ENCODE results near the gene SNRPE.

The SNRPE gene

DNA sequence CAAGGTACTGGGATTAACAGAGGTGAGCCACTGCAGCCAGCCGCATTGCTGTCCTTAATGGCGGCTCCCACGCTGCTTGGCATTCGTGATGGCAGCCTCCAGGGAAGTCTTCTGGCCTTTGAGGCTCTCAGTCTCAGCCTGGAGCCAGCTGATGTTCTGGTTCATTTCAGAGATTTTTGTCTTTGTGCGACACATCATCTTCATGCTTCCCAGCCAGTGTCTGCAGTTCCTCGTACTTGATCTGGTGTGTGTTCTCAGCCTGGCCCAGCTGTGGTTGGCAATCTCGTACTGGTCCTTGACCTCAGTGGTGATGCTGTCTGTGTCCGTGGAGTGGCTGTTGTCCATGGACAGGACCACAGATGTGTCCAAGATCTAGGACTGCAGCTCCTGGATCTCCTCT, 11.7 kb downstream of the SNRPE start:
- no peak overlapping the region for H3K4me3 ChIP-seq (ENCODE audit: control insufficient read depth, low read depth, low read length)
- TF ChIP-seq, protein P1, sequence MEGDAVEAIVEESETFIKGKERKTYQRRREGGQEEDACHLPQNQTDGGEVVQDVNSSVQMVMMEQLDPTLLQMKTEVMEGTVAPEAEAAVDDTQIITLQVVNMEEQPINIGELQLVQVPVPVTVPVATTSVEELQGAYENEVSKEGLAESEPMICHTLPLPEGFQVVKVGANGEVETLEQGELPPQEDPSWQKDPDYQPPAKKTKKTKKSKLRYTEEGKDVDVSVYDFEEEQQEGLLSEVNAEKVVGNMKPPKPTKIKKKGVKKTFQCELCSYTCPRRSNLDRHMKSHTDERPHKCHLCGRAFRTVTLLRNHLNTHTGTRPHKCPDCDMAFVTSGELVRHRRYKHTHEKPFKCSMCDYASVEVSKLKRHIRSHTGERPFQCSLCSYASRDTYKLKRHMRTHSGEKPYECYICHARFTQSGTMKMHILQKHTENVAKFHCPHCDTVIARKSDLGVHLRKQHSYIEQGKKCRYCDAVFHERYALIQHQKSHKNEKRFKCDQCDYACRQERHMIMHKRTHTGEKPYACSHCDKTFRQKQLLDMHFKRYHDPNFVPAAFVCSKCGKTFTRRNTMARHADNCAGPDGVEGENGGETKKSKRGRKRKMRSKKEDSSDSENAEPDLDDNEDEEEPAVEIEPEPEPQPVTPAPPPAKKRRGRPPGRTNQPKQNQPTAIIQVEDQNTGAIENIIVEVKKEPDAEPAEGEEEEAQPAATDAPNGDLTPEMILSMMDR (conservative IDR thresholded peaks at IDR 0.05; ENCODE audit: control insufficient read depth, insufficient read depth, low read depth, low read length): no peak
- DNase-seq (ENCODE audit: low read depth): no peak

DNA sequence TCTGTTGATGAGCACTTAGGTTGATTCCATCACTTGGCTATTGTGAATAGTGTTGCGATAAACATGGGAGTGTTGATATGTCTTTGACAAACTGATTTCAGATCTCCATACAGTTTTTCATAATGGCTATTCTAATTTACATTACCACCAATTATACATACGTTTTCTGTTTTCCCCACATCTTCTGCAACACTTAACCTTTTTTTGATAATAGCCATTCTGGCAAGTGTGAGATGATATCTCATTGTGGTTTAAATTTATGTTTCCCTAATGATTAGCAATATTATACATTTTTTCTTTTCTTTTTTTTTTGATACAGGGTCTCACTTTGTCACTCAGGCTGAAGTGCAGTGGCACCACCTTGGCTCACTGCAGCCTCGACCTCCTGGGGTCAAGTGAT, 17.0 kb downstream of the SNRPE start:
- H3K4me3 ChIP-seq (ENCODE audit: control insufficient read depth, low read depth, low read length): no peak overlapping the region
- TF ChIP-seq, protein P1 (conservative IDR thresholded peaks at IDR 0.05; ENCODE audit: control insufficient read depth, insufficient read depth, low read depth, low read length): no peak
- no peak for DNase-seq (ENCODE audit: low read depth)

DNA sequence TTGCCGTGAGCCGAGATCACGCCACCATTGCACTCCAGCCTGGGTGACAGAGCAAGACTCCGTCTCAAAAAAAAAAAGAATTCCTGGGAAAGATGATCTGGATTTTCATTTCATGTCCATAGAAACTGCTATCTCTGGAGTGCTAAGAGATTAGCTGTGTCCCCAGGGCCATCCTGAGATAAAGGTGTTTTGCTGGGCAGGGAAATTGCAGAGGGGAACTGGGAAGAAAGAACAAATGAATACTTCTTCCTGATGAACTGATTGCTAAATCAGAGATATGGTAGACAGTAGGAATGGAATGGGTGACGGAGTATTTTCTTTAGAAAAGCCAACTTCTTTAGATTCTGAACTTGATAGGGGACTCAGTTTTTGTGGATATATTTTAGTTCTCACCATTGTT, 19.2 kb downstream of the SNRPE start:
- DNase-seq (ENCODE audit: low read depth): no peak
- H3K4me3 ChIP-seq (ENCODE audit: control insufficient read depth, low read depth, low read length): no peak overlapping the region
- TF ChIP-seq, protein P1 (conservative IDR thresholded peaks at IDR 0.05; ENCODE audit: control insufficient read depth, insufficient read depth, low read depth, low read length): no peak

DNA sequence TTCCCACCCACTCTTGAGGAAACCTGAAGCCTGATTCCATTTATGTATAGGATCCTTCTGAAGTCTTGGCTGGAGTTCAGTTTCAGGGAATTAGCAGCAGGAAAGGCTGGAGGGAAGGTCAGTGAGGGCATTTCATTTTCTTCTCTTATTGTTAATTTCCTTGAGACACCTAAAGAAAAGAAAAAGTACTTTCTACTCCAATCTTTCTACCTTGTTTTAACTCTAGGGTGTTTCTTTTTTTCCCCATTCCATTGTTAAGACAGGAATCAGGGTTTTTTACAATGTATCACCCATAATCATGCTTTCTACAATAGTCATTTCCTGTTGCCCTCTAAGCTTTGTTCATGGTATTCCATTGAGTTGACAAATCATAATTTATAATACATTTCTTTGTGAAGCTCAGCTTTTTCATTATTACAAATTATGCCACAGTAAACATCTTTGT, 27.4 kb downstream of the SNRPE start:
- TF ChIP-seq, protein P1 (conservative IDR thresholded peaks at IDR 0.05; ENCODE audit: control insufficient read depth, insufficient read depth, low read depth, low read length): no peak
- no peak overlapping the region for H3K4me3 ChIP-seq (ENCODE audit: control insufficient read depth, low read depth, low read length)
- peak; percentile 59 for DNase-seq (ENCODE audit: low read depth)

DNA sequence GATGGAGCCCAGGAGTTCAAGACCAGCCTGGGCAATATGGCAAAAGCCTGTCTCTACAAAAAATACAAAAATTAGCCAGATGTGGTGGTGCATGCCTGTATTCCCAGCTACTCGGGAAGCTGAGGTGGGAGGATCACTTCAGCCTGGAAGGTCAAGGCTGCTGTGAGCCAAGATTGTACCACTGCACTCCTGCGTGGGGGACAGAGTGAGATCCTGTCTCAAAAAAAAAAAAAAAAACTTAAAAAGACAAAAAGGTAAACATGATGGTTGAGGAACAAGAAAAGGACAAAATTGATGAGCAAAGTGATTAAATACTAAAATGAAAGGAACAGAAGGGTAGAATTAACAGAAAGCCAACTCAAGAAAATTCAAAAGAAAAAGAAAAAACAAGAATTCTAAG, 30.6 kb downstream of the SNRPE start:
- TF ChIP-seq, protein P1 (conservative IDR thresholded peaks at IDR 0.05; ENCODE audit: control insufficient read depth, insufficient read depth, low read depth, low read length): no peak
- DNase-seq (ENCODE audit: low read depth): no peak
- H3K4me3 ChIP-seq (ENCODE audit: control insufficient read depth, low read depth, low read length): no peak overlapping the region

DNA sequence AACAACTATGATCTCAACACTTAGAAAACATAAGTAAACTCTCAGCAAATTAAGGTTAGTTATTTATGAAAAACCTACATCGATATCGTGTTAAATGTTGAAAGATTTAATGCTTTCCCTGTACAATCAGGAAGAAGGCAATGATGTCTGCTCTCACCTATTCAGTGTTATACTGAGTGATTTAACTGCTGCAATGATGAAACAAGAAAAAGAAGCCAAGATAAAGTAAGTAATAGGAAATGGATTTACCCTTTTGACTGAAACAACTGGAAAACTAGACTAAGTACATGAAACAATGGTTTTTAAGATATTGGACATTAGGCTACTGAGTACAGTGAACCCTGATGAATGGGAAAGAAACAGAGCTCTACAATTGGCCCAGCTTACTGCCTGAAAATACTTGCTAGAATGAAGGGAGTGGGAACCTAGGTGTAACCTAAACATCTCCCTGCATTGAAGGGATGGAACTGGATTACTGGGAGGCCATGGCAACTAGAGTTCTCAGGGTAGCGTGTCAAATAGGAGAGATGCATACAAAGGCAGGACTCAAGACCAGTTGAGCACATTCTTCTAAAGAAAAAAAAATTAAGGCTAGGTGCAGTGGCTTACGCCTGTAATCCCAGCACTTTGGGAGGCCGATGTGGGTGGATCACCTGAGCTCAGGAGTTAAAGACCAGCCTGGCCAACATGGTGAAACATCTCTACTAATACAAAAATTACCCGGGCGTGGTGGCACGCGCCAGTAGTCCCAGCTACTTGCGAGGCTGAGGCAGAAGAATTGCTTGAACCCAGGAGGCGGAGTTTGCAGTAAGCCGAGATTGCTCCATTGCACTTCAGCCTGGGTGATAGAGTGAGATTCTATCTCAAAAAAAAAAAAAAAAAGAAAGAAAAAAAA, 37.3 kb downstream of the SNRPE start:
- TF ChIP-seq, protein P1 (conservative IDR thresholded peaks at IDR 0.05; ENCODE audit: control insufficient read depth, insufficient read depth, low read depth, low read length): no peak
- no peak for DNase-seq (ENCODE audit: low read depth)
- H3K4me3 ChIP-seq (ENCODE audit: control insufficient read depth, low read depth, low read length): no peak overlapping the region

Measured in fibroblast of mammary gland (primary cell).